HEK293 (cell line): ENCODE measurements around the gene CXADR.

ENCODE experiments used
- CTCF ChIA-PET: fragments of 350-600 bp; formaldehyde crosslinking; extraction: SDS; loops from one replicate; lab custom pipeline; 2021; ENCODE audit warnings: antibody characterized with exemption; lab: Yijun Ruan, JAX
- POLR2A ChIA-PET: fragments of 300-600 bp; formaldehyde crosslinking; extraction: SDS; loops from one replicate; lab custom pipeline; 2020; ENCODE audit warnings: antibody characterized with exemption, inconsistent platforms; lab: Yijun Ruan, JAX
- H3K27ac ChIP-seq: fragments of 200-500 bp; sonication (Bioruptor generic); 2 replicates; pipeline ENCODE4 v1.5.1; 2014; ENCODE audit warnings: low read depth, low read length, control low read depth, inconsistent platforms; ENCODE audit errors: extremely low read depth
- H3K36me3 ChIP-seq, 2 experiments: fragments of 200-500 bp in 1 of 2; sonication (Bioruptor generic) in 1 of 2; 1 replicate in 1 of 2; 2 replicates in 1 of 2; pipeline ENCODE4 v1.5.1; 2014 to 2017; ENCODE audit warnings: inconsistent platforms in 2 of 2, low read length in 2 of 2; ENCODE audit not compliant: control insufficient read depth in 2 of 2, insufficient read depth in 1 of 2
- H3K4me1 ChIP-seq: fragments of 200-500 bp; sonication (Bioruptor generic); 2 replicates; pipeline ENCODE4 v1.5.1; 2014; ENCODE audit warnings: mild to moderate bottlenecking, low read length, inconsistent platforms; ENCODE audit not compliant: control insufficient read depth, insufficient read depth
- H3K4me3 ChIP-seq: 2 replicates; pipeline ENCODE4 v1.5.1; 2011; ENCODE audit warnings: low read depth, mild to moderate bottlenecking, control low read depth, low read length, moderate library complexity
- H3K9me3 ChIP-seq: fragments of 200-500 bp; sonication (Bioruptor generic); 2 replicates; pipeline ENCODE4 v1.5.1; 2014; ENCODE audit warnings: low read depth, low read length, inconsistent platforms; ENCODE audit not compliant: control insufficient read depth, insufficient read depth
- EGR2 ChIP-seq: fragments of 450-650 bp; formaldehyde crosslinking; IDR thresholded peaks from 2 replicates; pipeline ENCODE4 v1.5.1; 2016; ENCODE audit warnings: low read depth, missing biosample characterization, missing genetic modification characterization
- GLIS1 ChIP-seq: fragments of 450-650 bp; formaldehyde crosslinking; IDR thresholded peaks from 2 replicates; pipeline ENCODE4 v1.5.1; 2016; ENCODE audit warnings: missing biosample characterization, missing genetic modification characterization
- IKZF3 ChIP-seq: fragments of 450-650 bp; IDR thresholded peaks from 2 replicates; pipeline ENCODE4 v1.5.0; 2018; ENCODE audit warnings: missing biosample characterization, mild to moderate bottlenecking, missing genetic modification characterization, moderate library complexity
- INSM2 ChIP-seq: fragments of 450-650 bp; formaldehyde crosslinking; IDR thresholded peaks from 2 replicates; pipeline ENCODE4 v1.5.1; 2016; ENCODE audit warnings: missing biosample characterization, missing genetic modification characterization
- KLF17 ChIP-seq: fragments of 450-650 bp; formaldehyde crosslinking; IDR thresholded peaks from 2 replicates; pipeline ENCODE4 v1.5.1; 2016; ENCODE audit warnings: missing biosample characterization, missing genetic modification characterization
- ZBTB49 ChIP-seq: fragments of 450-650 bp; formaldehyde crosslinking; IDR thresholded peaks from 2 replicates; pipeline ENCODE4 v1.5.1; 2016; ENCODE audit warnings: missing biosample characterization, missing genetic modification characterization, low read depth
- ZNF132 ChIP-seq: fragments of 450-650 bp; formaldehyde crosslinking; IDR thresholded peaks from 2 replicates; pipeline ENCODE4 v1.5.1; 2017; ENCODE audit warnings: missing biosample characterization, missing genetic modification characterization, borderline replicate concordance
- ZNF26 ChIP-seq: fragments of 450-650 bp; formaldehyde crosslinking; IDR thresholded peaks from 2 replicates; pipeline ENCODE4 v1.5.1; 2016; ENCODE audit warnings: missing biosample characterization, missing genetic modification characterization
- ZNF362 ChIP-seq: fragments of 450-650 bp; formaldehyde crosslinking; IDR thresholded peaks from 2 replicates; pipeline ENCODE4 v1.5.1; 2016; ENCODE audit warnings: missing biosample characterization, missing genetic modification characterization
- ZNF548 ChIP-seq: fragments of 450-650 bp; formaldehyde crosslinking; IDR thresholded peaks from 2 replicates; pipeline ENCODE4 v1.5.1; 2016; ENCODE audit warnings: missing biosample characterization, missing genetic modification characterization
- ZNF707 ChIP-seq: fragments of 450-650 bp; formaldehyde crosslinking; IDR thresholded peaks from 2 replicates; pipeline ENCODE4 v1.5.1; 2016; ENCODE audit warnings: missing biosample characterization, missing genetic modification characterization
- ZNF747 ChIP-seq: fragments of 450-650 bp; formaldehyde crosslinking; IDR thresholded peaks from 2 replicates; pipeline ENCODE4 v1.5.1; 2016; ENCODE audit warnings: missing biosample characterization, missing genetic modification characterization
- ZNF843 ChIP-seq: fragments of 450-650 bp; formaldehyde crosslinking; IDR thresholded peaks from 2 replicates; pipeline ENCODE4 v1.5.1; 2016; ENCODE audit warnings: missing biosample characterization, missing genetic modification characterization

Gene CXADR

GRCh38 chr21:17507591-17507990 lies 5.3 kb upstream of the CXADR start:
- CTCF ChIA-PET = no interaction called here
- H3K4me3 ChIP-seq = no peak overlapping the region

More at GRCh38 chr21:17507591-17507990, 5.3 kb upstream of the CXADR start:
- Histone ChIP-seq H3K27ac (no peak overlapping the region), H3K36me3 (no peaks in the 10 kb centered on the region), H3K9me3 (no peaks in the 10 kb centered on the region), H3K4me1 (peaks cover 4% of the 10 kb centered on the region)
- no peak for TF ChIP-seq ZBTB49 (tag by site-specific recombination)
- TF ChIP-seq EGR2 = no peak
- TF ChIP-seq GLIS1 (tag by site-specific recombination) = no peak
- no peak for TF ChIP-seq INSM2
- TF ChIP-seq ZNF132 = no peak
- TF ChIP-seq KLF17 = no peak
- no peak for TF ChIP-seq ZNF26 (tag by site-specific recombination)
- no peak for TF ChIP-seq ZNF747 (tag by site-specific recombination)
- no peak for TF ChIP-seq ZNF707 (tag by site-specific recombination)
- TF ChIP-seq ZNF548 (tag by site-specific recombination) = no peak
- TF ChIP-seq IKZF3 = no peak
- no peak for TF ChIP-seq ZNF843 (tag by site-specific recombination)
- no peak for TF ChIP-seq ZNF362 (tag by site-specific recombination)
- POLR2A ChIA-PET = no interaction called here
